ENCODE measurements around the gene OIT3. TPM values are rescaled to one million over a fixed set of nuclear protein-coding genes. Genes with fewer than 3 reads are reported as not detected.

OIT3 gene
- total and polyA plus RNA-seq, 2 donors (not counting 3 experiments of a cell fraction or from before 2014, with no cell fraction given): 0.15 TPM; not detected in 1

DNA sequence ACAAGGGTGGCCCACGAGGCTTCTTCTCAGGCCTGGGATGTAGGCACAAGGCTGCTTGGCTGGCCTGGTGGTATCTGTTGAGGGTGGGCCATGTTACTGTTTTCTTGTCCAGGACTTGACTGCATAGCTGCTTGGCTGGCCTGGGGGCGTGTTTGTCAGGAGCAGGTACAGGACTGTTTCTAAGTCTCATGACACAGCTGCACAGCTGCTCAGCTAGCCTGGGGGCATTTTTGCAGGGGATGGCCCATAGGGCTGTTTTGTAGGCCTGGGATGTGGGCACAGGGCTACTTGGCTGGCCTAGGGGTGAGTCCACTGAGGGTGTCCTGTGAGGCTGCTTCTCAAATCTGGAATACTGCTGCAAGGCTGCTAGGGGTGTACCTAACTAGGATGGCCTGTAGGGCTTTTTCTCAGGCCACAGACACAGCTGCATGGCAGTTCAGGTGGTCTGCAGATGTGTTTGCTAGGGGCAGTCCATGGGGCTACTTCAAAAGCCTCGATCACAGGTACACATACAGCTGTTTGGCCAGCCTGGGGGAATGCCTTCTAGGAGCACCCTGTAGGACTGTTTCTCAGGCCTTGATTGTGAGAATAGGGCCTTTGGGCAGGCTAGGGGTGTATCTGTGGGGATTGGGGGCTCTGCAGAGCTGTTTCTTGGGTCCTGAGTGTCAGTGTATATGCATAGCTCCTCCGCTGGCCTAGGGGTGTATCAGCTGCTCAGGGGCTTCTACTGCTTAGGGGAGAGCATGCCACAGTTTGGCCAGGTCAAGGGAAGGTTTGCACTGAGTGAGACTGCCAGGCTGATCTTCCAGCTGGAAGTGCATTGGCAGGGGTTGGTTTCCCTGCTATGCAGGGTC, 87.7 kb downstream of the OIT3 start:
- no peaks in the 10 kb centered on the region for H3K9me1 ChIP-seq (replicated peaks; ENCODE audit: control insufficient read depth, extremely low read depth, insufficient read depth, low read length)
- intact Hi-C loops (cut with micrococcal nuclease): no loop called here
- no peaks in the 10 kb centered on the region for H3K79me2 ChIP-seq (ENCODE audit: control insufficient read depth, insufficient read depth, low read length)
- H3K27me3 ChIP-seq (ENCODE audit: control insufficient read depth in 2 of 2, insufficient read depth in 2 of 2, low read length in 2 of 2): no peaks in the 10 kb centered on the region
- H3K4me3 ChIP-seq (replicated peaks in 1 of 3; ENCODE audit: insufficient read depth in 1 of 3, low read depth in 1 of 3, low read length in 3 of 3): no peak overlapping the region
- no peak overlapping the region for H3K9ac ChIP-seq (replicated peaks; ENCODE audit: extremely low read depth, insufficient read depth, low read length)
- no TSS peak for BruUV-seq (replicated peaks)
- DNase-seq (ENCODE audit: low read depth, low spot score) (no peak), FAIRE-seq (no peak)
- no peaks in the 10 kb centered on the region for H3K9me3 ChIP-seq (replicated peaks; ENCODE audit: control insufficient read depth, insufficient read depth, low read length)
- TF ChIP-seq EZH2 (IDR thresholded peaks at IDR 0.05; ENCODE audit: borderline replicate concordance, low read depth, low read length, severe bottlenecking) (no peak), GATA2 (IDR thresholded peaks at IDR 0.05; ENCODE audit: insufficient read depth, insufficient read length, low read depth, low read length) (no peak), JUN (IDR thresholded peaks at IDR 0.05; ENCODE audit: borderline replicate concordance, insufficient read depth, insufficient read length, low read depth) (no peak)
- CTCF ChIA-PET: no interaction called here
- H2AFZ ChIP-seq (ENCODE audit: low read depth, low read length): no peak overlapping the region
- no peaks in the 10 kb centered on the region for H4K20me1 ChIP-seq (replicated peaks; ENCODE audit: control insufficient read depth, extremely low read depth, insufficient read depth, low read length)
- no peak overlapping the region for H3K4me2 ChIP-seq (ENCODE audit: insufficient read depth, low read length)
- POLR2A ChIA-PET: no interaction called here
- no peak overlapping the region for H3K27ac ChIP-seq (ENCODE audit: insufficient read depth, low read depth, low read length)
- dilution Hi-C loops (cut with MboI; ENCODE audit: extremely low pct_ligation_motif_present, low sequenced_read_pairs): no loop called here
- no peaks in the 10 kb centered on the region for H3K4me1 ChIP-seq (ENCODE audit: control insufficient read depth, extremely low read depth, insufficient read depth, low read length)
- no peaks in the 10 kb centered on the region for H3K36me3 ChIP-seq (ENCODE audit: control insufficient read depth in 2 of 2, extremely low read depth in 1 of 2, insufficient read depth in 2 of 2, low read length in 2 of 2)

DNA sequence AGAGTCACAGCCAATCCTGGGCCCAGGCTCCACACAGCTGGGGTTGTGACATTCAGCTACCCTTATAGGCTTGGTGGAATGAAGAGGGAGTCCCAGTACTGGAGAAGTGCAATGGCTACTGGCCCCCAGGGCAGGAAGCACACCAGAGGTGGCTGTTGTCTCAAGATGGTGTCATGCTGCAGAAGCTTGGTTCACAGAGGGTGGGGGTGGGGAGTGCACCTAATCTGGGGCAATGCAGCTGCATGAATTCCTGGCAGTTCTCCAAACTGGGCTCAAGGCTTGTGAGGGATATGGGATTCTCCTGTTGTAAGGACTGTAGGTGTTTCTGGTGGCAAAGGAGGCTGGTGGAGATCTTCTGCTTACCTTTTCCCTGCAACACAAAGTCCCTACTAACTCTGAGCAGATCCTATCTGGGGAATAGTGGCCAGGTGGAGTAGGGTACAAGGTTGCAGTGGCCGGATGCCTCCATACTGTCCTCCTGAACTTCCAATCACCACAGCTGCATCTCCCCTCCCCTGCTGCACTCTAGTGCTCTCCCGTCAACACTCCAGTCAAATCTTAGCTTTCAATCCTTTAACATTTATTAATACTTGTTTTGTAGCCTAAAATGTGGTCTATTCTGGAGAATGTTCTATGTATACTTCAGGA, 88.5 kb downstream of the OIT3 start:
- CTCF ChIA-PET: no interaction called here
- Histone ChIP-seq H3K27ac (ENCODE audit: insufficient read depth, low read depth, low read length) (no peak overlapping the region), H3K27me3 (ENCODE audit: control insufficient read depth in 2 of 2, insufficient read depth in 2 of 2, low read length in 2 of 2) (no peaks in the 10 kb centered on the region), H3K4me2 (ENCODE audit: insufficient read depth, low read length) (no peak overlapping the region), H3K9me1 (replicated peaks; ENCODE audit: control insufficient read depth, extremely low read depth, insufficient read depth, low read length) (no peaks in the 10 kb centered on the region), H4K20me1 (replicated peaks; ENCODE audit: control insufficient read depth, extremely low read depth, insufficient read depth, low read length) (no peaks in the 10 kb centered on the region), H3K36me3 (ENCODE audit: control insufficient read depth in 2 of 2, extremely low read depth in 1 of 2, insufficient read depth in 2 of 2, low read length in 2 of 2) (no peaks in the 10 kb centered on the region), H3K9ac (replicated peaks; ENCODE audit: extremely low read depth, insufficient read depth, low read length) (no peak overlapping the region), H3K79me2 (ENCODE audit: control insufficient read depth, insufficient read depth, low read length) (no peaks in the 10 kb centered on the region), H2AFZ (ENCODE audit: low read depth, low read length) (no peak overlapping the region), H3K9me3 (replicated peaks; ENCODE audit: control insufficient read depth, insufficient read depth, low read length) (no peaks in the 10 kb centered on the region), H3K4me1 (ENCODE audit: control insufficient read depth, extremely low read depth, insufficient read depth, low read length) (no peaks in the 10 kb centered on the region), H3K4me3 (replicated peaks in 1 of 3; ENCODE audit: insufficient read depth in 1 of 3, low read depth in 1 of 3, low read length in 3 of 3) (no peak overlapping the region)
- FAIRE-seq: no peak
- POLR2A ChIA-PET: no interaction called here
- DNase-seq (ENCODE audit: low read depth, low spot score): no peak
- dilution Hi-C loops (cut with MboI; ENCODE audit: extremely low pct_ligation_motif_present, low sequenced_read_pairs) (no loop called here), intact Hi-C loops (cut with micrococcal nuclease) (no loop called here)
- TF ChIP-seq MYC (IDR thresholded peaks at IDR 0.05; ENCODE audit: low read depth, low read length): no peak
- no peak for TF ChIP-seq JUN (IDR thresholded peaks at IDR 0.05; ENCODE audit: borderline replicate concordance, insufficient read depth, insufficient read length, low read depth)
- no peak for TF ChIP-seq POLR2A (IDR thresholded peaks at IDR 0.05; ENCODE audit: low read depth, low read length)
- no peak for TF ChIP-seq EZH2 (IDR thresholded peaks at IDR 0.05; ENCODE audit: borderline replicate concordance, low read depth, low read length, severe bottlenecking)
- TF ChIP-seq, protein P1, sequence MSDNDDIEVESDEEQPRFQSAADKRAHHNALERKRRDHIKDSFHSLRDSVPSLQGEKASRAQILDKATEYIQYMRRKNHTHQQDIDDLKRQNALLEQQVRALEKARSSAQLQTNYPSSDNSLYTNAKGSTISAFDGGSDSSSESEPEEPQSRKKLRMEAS (IDR thresholded peaks at IDR 0.05; ENCODE audit: insufficient read depth, insufficient read length): no peak
- TF ChIP-seq, protein P2, sequence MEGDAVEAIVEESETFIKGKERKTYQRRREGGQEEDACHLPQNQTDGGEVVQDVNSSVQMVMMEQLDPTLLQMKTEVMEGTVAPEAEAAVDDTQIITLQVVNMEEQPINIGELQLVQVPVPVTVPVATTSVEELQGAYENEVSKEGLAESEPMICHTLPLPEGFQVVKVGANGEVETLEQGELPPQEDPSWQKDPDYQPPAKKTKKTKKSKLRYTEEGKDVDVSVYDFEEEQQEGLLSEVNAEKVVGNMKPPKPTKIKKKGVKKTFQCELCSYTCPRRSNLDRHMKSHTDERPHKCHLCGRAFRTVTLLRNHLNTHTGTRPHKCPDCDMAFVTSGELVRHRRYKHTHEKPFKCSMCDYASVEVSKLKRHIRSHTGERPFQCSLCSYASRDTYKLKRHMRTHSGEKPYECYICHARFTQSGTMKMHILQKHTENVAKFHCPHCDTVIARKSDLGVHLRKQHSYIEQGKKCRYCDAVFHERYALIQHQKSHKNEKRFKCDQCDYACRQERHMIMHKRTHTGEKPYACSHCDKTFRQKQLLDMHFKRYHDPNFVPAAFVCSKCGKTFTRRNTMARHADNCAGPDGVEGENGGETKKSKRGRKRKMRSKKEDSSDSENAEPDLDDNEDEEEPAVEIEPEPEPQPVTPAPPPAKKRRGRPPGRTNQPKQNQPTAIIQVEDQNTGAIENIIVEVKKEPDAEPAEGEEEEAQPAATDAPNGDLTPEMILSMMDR (IDR thresholded peaks at IDR 0.05; ENCODE audit: extremely low read depth in 1 of 2, insufficient read depth in 1 of 2, low read depth in 1 of 2, low read length in 2 of 2): no peak
- no peak for TF ChIP-seq FOS (IDR thresholded peaks at IDR 0.05; ENCODE audit: borderline replicate concordance, insufficient read depth, low read length)
- TF ChIP-seq GATA2 (IDR thresholded peaks at IDR 0.05; ENCODE audit: insufficient read depth, insufficient read length, low read depth, low read length): no peak
- no peak for TF ChIP-seq POLR2AphosphoS5 (IDR thresholded peaks at IDR 0.05; ENCODE audit: insufficient read depth, low read depth, low read length)
- no TSS peak for BruUV-seq (replicated peaks)

All from endothelial cell of umbilical vein (primary cell).